Left lobe of liver (tissue), 2 donors: ENCODE data around the gene DHRS7B. TPM values are rescaled to one million over a fixed set of nuclear protein-coding genes. Genes with fewer than 3 reads are reported as not detected.
"Not testable (repeated sequence)": the region's sequence is repeated elsewhere in the genome, so short reads cannot be mapped to it uniquely, and the experiment has no call there.

Experiments
- ATAC-seq: fragments of 200-7000 bp; cut with Tn5 transposase; one replicate; pipeline ENCODE4 v1.9.1; 2020; ENCODE audit warnings: mild to moderate bottlenecking, moderate library complexity
- DNase-seq: peaks from one replicate; pipeline ENCODE4 v3.0.0-alpha.2; 2020; ENCODE audit warnings: low spot score
- total RNA-seq: library from RNA; stranded (reverse); gene quantifications from one replicate; pipeline ENCODE4 v1.2.1, GENCODE V29; 2021
- donor health status: DM: no; HTN: no; CAD: no; lungs with moderate emphysema.
- donor health status: DM: no; HTN: yes; CAD: no.

The DHRS7B gene
- total RNA-seq, 1 donor from 2014 or later: 11.0 TPM

DNA sequence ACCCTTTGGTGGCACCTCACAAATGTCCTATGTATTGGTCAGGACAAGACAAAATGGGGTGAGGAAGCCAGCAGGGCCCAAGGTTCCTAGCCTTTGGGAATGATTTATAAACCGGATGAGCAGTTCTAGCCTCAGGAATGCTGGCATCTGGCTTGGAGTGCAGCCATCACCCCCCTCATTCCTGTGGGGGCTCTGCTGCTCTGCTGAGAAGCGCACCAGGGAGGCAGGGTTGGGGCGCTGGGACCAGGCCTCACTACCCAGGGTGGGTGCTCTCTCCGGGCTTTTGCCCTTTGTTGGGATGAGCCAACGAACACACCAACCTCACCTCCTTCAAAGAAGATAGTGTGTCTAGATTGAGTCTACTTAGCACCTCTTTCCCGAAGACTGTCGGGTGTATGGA is 47.9 kb downstream of the DHRS7B start:
- no peak for ATAC-seq
- peak; percentile 34 for DNase-seq

DNA sequence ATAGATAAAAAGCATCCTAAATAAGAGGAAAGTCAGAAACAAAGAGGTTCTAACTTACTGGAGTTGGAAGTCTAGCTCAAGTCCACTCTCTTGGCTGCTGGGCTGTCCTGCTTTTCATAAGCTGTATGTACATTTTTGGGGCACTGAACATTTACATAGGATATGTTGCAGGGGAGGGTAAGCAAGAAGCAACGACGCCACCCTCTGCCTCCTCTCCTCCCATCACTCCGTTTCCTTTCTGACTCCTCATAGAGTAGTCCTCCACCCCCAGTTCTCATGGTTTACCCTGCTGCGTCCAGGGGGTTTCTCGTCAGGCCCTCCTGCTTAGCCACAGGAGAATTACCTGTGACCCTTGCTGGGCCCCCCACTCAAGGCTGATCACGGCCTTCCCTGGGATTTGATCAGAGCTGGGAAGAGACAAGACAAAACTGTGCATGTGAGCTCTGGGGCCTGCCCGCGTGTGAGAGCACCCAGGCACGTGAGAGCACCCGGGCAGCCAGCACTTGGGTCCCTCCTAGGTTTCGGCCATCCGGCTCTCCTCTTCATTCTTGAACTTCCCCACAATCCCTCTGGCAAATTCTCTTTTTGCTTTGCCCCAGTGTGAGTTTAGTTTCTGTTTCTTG is 50.1 kb downstream of the DHRS7B start:
- ATAC-seq (no peak), DNase-seq (peak; percentile 29)

DNA sequence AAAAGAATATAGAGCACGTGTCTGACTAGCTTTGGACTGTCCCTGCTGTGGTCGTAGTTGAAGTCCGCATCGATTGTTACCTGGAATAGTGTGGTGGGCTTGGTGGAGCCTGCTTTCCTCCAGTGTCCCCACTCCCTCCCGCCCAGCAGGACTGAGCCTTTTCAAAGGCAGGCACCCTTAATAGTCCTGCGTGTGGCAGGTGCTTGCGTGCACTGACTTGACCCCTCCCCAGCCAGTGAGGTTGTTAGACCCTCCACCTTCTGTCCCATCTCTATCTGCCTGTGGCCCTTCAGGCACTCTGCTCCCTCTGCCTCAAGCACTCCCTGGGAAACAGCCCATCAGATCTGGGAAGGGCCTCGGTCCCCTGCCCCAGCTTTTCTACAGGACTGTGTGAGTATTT is 50.6 kb downstream of the DHRS7B start:
- peak; percentile 26 for DNase-seq
- no peak for ATAC-seq

DNA sequence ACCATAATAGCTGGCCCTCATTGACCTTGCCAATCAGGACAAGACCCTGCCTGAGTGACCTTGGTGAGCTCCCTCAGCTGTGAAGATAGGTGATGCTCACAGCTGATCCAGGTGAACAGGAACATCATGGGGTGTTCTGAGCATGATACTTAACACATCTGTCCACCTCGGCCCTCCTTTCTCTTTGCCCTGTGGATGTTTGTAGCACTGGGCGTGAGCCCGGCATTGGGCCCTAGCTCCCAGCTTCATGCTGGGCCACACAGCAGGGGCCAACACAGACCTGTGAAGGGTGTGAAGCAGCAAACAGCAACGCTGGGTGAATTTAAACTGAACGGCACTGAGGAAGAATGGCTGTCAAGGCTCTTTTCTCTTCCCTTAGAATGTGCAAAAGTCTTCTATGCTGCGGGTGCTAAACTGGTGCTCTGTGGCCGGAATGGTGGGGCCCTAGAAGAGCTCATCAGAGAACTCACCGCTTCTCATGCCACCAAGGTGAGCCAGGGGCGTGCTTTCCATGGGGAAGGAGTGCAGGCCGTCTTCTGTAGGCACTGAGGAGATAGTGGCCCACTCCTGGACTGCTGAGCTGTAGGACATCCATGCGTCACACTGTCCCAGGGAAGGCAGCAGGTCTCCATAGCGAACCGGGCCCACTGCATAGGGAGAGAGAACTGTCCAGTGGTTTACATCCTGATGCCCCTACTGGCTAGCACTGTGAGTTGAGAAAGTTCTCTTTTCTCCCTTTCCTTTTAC is 51.3 kb downstream of the DHRS7B start:
- ATAC-seq (no peak), DNase-seq (peak; percentile 32)

DNA sequence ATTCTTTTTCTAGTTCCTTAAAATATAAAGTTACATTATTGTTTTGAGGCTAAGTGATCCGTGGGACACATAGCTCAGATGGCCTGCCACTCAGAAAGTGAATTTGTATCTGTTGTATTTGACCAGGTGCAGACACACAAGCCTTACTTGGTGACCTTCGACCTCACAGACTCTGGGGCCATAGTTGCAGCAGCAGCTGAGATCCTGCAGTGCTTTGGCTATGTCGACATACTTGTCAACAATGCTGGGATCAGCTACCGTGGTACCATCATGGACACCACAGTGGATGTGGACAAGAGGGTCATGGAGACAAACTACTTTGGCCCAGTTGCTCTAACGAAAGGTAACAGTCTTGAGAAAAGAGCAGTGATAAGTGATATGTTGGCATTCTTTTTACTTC is 56.7 kb downstream of the DHRS7B start:
- ATAC-seq (peak; percentile 63), DNase-seq (no peak)

DNA sequence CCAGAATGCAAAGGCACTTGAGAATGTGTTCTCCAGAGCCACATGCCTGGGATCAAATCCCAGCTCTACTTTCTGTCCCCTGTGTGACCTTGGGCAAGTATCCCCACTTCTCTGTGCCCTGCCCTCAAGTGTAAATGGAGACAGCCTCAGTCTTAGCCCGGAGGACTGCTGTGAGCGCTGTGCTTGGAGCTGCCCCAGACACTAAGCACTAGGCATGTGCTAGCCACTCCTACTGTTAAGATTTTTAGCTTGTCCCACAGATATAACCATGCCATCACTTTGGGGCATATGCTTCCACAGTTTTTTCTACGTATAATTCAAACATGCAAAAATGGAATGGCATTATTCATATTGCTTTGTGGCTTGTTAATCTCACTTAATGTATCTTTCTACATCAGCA is 57.8 kb downstream of the DHRS7B start:
- ATAC-seq (no peak), DNase-seq (no peak)

DNA sequence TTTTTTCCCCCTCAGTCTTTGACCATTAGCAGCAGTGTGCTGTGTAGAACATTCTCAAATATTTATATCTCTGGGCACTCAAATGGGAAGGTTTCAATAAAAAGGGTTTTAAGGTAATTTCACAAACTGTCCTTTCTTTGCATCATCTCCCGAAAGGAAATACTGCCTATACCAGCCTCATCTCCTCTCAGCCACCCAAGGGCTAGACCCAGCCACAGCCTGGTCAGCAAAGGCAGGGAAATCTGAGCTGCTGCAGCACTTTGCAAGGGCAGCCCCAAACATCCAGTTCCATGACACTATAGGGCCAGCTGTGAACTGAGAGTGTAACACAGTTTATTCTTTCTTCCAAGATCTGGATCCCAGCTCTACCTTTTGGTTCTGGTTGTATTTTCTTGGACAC is 58.3 kb downstream of the DHRS7B start:
- no peak for ATAC-seq
- no peak for DNase-seq

DNA sequence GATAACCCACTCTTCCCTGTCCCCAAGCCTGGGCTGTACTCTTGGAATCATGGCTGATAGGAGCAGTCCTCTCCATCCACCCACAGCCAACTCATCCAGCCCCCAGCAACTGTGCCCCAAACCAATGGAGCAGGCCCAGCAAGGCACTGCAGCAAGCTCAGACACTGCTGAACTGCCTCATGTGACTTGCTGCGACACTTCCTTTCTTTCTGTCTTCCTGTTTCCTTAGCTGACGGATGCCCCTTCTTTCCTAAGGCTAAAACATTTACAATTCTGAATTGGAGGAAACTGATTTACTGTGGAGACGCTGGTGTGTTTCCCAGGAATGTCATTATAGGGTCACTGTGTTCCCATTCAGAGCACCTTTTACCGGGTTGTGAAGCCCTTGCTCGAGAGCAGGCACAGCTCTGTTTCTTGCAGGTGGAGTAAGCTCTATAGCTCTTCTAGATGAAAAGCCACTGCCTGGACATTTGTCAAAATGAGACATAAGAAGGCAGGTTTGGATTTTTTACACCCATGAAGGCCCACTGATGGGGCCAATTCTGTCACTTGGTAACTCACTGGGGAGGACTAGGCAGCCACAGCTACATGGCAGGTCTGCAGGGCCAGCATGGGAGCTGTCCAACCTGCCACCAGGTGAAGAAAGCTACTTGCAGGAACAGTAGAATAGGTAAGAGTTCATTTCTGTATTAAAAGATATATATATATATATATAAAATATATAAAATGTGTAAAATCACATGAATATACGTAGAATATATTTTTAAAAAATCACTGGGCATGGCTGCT is 59.8 kb downstream of the DHRS7B start:
- ATAC-seq: peak; percentile 52
- DNase-seq: no peak

DNA sequence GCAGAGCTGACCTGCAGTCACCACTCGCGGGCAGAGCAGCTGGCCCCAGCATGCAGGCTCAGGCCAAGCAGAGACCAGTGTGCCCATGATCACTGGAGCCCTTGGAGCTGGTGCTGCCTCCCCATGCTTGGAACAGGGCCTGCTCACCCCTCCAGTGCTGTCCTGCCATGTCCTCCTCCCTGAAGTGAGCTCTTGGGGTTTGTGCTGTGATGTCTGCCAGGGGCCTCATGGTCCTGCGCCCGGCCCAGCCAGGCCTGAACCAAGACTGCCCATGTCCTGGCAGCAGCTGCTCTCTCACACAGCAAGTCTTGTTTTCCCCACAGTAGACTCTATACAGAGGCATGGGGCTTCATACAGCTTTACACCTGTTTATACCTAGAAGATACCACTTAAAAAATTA is 62.6 kb downstream of the DHRS7B start:
- no peak for DNase-seq
- ATAC-seq: no peak

DNA sequence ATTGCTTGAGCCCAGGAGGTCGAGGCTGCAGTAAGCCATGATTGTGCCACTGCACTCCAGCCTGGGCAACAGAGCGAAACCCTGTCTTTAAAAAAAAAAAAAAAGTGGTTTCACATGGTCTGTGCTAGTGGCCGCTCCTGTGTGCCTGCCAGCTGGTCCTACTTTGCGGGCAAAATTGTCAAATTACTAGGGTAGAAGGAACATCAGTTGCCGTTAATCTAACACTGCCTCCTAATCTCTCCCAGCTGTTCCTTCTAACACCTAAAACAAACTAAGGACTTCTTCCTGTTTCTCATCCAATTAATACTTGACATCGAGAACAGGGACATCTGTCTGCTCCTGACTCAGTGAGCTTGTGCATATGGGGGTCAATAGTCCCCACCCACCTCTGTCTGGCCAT is 63.3 kb downstream of the DHRS7B start:
- ATAC-seq (no peak), DNase-seq (no peak)

DNA sequence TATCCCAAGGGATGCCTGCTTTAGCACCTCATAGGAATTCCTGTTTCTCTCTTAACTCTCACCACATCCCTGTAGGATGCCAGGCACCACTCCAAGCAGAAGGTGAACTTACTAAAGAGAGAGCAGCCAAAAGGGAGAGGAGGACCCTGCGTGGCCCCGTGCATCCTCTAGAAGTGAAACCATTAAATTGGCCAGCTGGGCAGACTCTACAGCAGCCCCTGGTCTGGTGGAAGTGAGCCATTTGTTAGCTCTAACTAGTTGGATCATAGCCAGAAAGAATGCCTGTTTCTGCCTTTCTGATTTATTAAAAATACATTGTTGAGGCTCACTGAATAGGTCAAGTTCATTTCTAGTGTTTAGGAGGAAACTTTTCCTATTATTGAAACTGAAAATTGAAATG is 64.9 kb downstream of the DHRS7B start:
- ATAC-seq (no peak), DNase-seq (no peak)

DNA sequence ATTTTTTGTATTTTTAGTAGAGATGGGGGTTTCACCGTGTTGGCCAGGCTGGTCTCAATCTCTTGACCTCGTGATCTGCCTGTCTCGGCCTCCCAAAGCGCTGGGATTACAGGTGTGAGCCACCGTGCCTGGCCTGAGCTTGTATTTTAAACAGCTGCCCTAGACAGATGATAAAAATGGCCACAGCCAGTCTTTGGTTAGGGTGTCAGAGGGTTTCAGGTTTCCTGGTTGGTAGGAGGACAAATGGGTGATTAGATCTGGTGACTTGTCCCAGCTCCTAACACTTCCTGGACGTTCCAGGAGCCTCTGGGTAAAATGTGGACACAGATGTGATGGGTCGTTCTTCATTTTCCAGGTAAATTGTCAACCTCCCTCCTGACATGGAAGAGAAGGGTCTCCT is 65.7 kb downstream of the DHRS7B start:
- not testable (repeated sequence) for ATAC-seq

DNA sequence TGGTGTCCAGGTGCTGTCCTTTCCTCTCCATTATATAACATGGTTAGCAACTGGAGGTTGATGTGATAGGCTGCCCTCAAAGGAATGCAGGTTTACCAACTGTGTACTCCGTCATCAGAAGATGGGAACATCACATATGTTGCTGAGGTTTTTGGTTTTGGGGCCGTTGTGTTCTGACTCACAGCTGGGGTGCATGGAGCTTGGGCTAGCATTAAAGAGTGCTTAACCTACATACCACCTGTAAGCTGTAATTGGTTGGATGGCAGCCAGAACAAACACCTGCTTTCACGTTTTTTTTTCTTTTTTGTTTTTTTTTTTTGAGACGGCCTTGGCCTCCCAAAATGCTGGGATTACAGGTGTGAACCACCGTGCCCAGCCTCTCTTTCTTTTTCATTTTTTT is 66.3 kb downstream of the DHRS7B start:
- no peak for DNase-seq
- no peak for ATAC-seq

More for the DNA sequence above, 65.7 kb downstream of the DHRS7B start:
- not testable (repeated sequence) for DNase-seq

DNA sequence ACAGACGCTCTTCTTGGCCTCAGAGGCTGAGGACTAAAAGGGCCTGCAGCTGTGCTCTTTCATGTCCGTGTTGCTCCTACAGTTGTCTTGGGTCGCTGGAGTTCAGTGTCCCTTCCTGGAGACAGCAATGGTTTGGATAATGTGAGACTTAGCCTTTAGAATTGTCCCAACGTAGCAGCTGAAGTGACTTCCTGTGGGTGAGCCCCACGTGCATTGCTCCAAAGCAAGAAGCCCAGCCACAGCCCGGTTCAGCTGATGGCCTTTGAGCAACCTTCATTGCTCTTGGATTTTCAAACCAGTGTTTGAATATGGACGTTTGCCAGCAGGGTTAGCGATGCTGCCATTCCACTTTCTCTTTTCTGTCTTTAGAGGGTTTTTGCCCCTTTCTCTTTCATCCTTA is 67.5 kb downstream of the DHRS7B start:
- ATAC-seq: peak; percentile 49
- no peak for DNase-seq

DNA sequence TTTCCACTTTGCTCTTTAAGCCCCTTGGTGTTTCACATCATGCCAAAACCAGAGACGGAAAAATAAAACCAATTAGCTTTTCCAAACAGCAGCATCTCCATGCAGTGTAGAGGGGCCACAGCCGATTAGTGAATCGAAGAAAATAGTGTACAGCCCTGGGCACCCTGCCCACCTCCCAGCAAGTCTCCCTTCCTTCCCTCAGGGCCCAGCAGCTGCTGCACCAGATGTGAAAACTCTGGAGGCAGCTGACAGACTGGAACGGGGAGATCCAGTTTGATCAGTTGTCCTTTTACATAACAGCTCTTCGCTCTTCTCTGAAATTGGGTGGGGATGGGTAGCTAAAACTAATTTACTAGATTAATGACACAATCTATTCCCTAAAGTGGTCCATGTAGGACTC is 67.9 kb downstream of the DHRS7B start:
- ATAC-seq (no peak), DNase-seq (no peak)

DNA sequence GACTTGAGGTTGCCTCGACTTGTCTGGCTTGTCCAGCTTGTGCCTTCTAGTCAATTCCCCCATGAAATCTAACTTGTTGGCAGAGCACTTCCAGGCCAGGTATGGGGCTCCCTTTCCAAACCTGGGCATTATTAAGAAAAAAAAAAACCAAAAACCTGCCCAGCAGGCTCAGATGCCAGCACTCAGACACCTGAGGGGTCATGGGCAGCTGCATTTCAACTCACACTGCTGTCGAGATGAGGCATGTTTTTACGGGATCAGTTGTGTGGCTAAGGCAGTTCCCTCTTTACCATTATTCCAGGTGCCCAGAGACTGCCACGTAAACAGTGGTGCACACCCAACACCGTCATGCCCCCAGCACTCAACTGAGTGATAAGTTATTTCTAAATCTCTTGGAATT is 69.4 kb downstream of the DHRS7B start:
- no peak for ATAC-seq
- DNase-seq: no peak

DNA sequence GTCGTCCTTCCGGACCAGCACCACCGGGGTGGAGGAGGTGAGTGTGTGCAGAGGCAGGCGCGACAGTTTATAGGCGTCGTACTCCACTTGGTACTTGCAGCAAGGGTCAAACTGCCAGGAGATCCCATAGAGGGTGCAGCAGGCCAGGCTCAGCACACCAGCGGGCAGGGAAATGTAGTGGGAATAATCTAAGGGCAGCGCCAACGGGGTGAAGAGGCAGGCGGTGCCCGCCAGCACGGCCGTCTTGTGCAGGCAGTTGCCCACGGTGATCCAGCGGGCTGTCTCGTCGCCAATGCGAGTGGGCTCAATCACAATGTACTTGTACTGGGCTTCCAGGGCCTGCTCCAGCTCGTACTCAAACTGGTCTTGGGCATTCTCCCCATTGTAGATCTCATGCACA is 71.6 kb downstream of the DHRS7B start:
- DNase-seq (no peak), ATAC-seq (no peak)

DNA sequence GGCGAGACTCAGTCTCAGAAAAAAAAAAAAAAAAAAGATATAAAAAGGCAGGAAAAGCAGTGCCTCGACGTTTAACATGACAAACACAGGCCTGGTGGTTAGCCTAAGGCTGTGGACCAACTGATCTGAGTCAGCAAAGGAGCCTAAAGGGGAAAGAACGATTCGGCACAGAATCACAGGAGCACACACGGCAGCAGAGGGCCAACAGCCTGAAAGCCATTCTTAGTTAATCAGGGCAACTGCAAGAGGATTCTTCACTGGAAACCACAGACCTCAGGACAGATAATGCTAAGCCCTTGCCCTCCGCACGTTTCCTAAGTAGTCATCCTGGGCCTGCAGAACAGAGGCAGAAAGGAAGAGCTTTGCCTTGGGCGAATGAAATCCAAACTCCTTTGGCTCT is 72.5 kb downstream of the DHRS7B start:
- ATAC-seq (no peak), DNase-seq (no peak)

DNA sequence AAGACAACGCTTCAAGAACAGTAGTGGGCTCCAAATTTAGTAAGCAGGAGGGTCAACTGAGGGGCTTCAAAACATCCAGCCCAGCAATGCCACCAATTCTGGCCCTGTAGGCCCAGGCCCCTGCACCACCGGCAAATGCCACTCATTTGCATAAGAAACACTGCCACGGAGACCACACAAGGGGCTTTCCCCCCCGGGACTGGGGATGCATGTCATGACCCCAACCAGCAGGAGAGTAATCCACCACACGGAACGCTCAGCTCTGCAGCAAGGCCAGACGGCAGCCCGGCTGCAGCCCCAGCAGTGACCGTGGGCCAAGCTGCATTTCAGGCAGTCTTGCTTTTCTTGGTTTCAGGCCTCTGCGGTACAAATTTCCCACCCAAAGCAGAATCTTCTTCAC is 73.1 kb downstream of the DHRS7B start:
- ATAC-seq (no peak), DNase-seq (no peak)

DNA sequence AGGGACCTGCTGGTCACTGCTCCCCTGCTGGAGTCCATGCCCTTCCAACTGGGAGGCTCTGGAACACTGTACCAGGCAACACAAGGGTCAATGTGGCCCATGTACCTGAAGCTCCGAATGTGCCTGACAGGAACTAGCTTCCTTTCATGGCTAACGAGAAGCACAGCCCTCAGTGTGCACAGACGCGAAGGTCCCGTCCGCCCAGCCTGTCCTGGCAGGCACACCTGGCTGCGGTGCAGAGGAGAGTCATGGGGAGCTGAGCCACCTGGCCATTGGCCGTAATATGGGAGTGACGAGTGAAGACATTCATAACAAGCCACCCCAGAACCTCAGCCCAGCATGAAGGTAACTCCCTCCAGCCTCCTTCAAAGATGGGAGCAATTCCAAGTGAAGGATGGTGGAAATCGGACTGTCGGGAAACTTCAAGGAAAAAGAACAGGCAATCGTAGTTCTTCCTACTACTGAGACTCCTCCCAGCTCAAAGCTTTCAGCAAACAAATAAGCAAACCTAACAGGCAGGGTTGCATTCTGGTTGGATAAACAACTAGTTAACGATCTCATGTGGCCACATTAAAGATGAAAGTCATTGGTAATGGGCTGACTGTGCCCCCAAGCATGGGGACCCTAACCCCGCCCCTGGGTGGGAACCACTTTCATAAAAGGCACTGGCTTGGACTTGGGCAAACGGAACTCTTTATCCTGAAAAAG is 74.0 kb downstream of the DHRS7B start:
- no peak for DNase-seq
- no peak for ATAC-seq

DNA sequence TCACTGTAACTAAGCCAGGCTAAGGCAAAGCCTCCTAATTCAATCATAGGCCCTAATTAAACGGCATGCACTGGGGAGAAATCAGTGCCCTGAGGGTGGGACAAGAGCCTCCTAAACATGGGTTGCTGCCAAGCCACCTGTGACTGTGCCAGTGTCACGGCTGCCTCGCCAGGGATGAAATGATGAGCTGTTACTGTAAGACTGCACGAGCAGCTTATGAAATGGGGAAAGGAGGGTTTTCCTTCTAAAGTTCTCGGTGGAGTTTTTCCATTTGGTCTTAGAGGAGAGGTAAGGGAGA is 74.5 kb downstream of the DHRS7B start:
- ATAC-seq: no peak
- no peak for DNase-seq

DNA sequence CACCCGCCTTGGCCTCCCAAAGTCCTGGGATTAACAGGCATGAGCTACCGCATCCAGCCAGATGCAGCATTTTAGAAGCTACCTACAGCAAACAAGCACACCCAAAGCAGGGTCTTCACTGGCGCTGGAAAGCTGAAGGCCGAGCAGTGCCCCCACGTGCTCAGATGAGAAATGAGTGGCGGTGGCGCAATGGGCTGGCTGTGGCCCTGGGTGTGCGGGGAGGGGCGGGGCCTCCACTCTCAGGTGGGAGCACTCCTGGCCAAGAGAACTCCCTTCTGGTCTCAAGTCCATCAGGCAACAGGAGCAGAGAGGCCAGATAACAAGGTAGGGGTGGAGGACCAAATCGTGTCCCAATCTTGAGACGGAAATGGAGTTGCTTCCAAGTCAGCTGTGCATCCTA is 75.1 kb downstream of the DHRS7B start:
- DNase-seq (no peak), ATAC-seq (no peak)
